T-helper 17 cell (primary cell): Measurements from ENCODE around the gene NR5A2. TPM values are rescaled to one million over a fixed set of nuclear protein-coding genes. Genes with fewer than 3 reads are reported as not detected.

Experiments
- ATAC-seq: fragments of 150-1000 bp; cut with Tn5 transposase; 2 replicates; pipeline ENCODE4 v1.10.0; 2021; ENCODE audit warnings: mild to moderate bottlenecking, moderate library complexity
- DNase-seq, 3 donors: peaks; one replicate each; pipeline versions ENCODE4 v3.0.0 to v3.0.0-alpha.2; 2020 to 2021
- H3K9me3 ChIP-seq: one replicate; pipeline ENCODE4 v1.7.0; 2013; ENCODE audit warnings: low read length, mild to moderate bottlenecking; ENCODE audit not compliant: control insufficient read depth, poor library complexity, severe bottlenecking
- H3K27ac Mint-ChIP-seq: one replicate; pipeline ENCODE4 v1.8.0; 2022; ENCODE audit warnings: mild to moderate bottlenecking, moderate library complexity, mixed read lengths
- H3K27me3 Mint-ChIP-seq: one replicate; pipeline ENCODE4 v1.8.0; 2022; ENCODE audit warnings: mixed read lengths
- H3K36me3 Mint-ChIP-seq: one replicate; pipeline ENCODE4 v1.8.0; 2022; ENCODE audit warnings: low read depth, mixed read lengths
- H3K4me1 Mint-ChIP-seq: one replicate; pipeline ENCODE4 v1.8.0; 2022; ENCODE audit warnings: mild to moderate bottlenecking, mixed read lengths
- H3K4me3 Mint-ChIP-seq: one replicate; pipeline ENCODE4 v1.8.0; 2022; ENCODE audit warnings: mild to moderate bottlenecking, moderate library complexity, mixed read lengths
- total RNA-seq, 4 donors: library from RNA in 2 of 4; stranded (reverse) in 2 of 4; gene quantifications; one replicate each; pipeline ENCODE4 v1.2.3 and lab custom pipeline; 2022 to 2026

NR5A2 gene
- total RNA-seq, 2 donors from 2014 or later: not detected

- H3K9me3 ChIP-seq: no peaks in the 10 kb centered on the region
- Mint-ChIP-seq H3K4me1 (peaks cover 17% of the 10 kb centered on the region), H3K27me3 (no peaks in the 10 kb centered on the region), H3K4me3 (no peak overlapping the region), H3K36me3 (peaks cover 2% of the 10 kb centered on the region), H3K27ac (peak overlapping the region; percentile 97)
- DNase-seq (no peak), ATAC-seq (no peak)
These were observed 124.8 kb downstream of the NR5A2 start for GRCh38 chr1:200152336-200152735.

DNA sequence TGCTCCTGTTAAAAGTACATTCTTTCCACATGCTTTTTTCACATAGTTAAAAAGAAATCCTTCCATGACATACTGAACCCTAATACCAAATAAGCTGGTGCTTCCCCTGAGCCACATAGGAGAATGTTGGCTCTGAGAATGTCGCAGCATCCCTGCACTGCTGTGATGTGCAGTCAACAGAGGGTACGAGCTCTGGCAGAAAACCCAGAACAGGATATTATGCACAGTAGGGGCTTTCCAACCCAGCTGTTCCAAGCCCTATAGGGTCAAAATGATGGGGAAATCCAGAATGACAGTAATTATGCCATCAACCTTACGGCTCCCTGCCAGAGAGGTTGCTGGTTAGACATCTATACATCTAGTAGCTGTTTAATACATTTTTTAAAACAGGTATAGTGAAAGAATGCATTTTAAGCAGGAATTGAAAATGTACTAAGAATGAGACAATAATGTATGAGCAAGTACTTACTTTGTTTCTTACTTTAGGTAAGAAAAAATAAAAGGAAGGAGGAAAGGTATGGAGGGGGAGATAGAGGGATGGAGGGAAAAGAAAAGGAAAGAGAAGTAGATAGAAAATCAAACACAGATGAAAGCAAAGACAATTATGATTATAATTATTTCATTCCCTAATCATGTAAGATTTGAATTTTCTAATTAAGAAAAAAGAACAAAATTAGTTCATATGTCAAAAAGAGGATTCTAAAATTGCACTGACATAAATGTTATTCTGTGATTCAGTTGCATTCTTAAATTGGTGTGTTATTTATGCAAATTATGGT lies 126.0 kb downstream of the NR5A2 start:
- H3K4me1 Mint-ChIP-seq: peaks cover 17% of the 10 kb centered on the region
- no peaks in the 10 kb centered on the region for H3K27me3 Mint-ChIP-seq
- peak overlapping the region; percentile 78 for H3K4me3 Mint-ChIP-seq
- H3K9me3 ChIP-seq: no peaks in the 10 kb centered on the region
- peak in 2 of 3 donors; percentile 23 to 33 for DNase-seq
- H3K27ac Mint-ChIP-seq: peak overlapping the region; percentile 97
- no peaks in the 10 kb centered on the region for H3K36me3 Mint-ChIP-seq
- peak; percentile 91 for ATAC-seq

GRCh38 chr1:200154069-200154767 lies 126.7 kb downstream of the NR5A2 start:
- Mint-ChIP-seq H3K4me3 (peak overlapping the region; percentile 62), H3K27me3 (no peaks in the 10 kb centered on the region), H3K27ac (peak overlapping the region; percentile 97), H3K36me3 (no peaks in the 10 kb centered on the region), H3K4me1 (peaks cover 17% of the 10 kb centered on the region)
- DNase-seq (no peak), ATAC-seq (peak; percentile 80)
- no peaks in the 10 kb centered on the region for H3K9me3 ChIP-seq

GRCh38 chr1:200157715-200158114 lies 130.2 kb downstream of the NR5A2 start:
- Mint-ChIP-seq H3K27ac (peak overlapping the region; percentile 72), H3K4me1 (peaks cover 17% of the 10 kb centered on the region), H3K4me3 (no peak overlapping the region)

GRCh38 chr1:200161801-200162200 lies 134.3 kb downstream of the NR5A2 start:
- no peak for ATAC-seq
- Mint-ChIP-seq H3K4me3 (no peak overlapping the region), H3K27me3 (peaks cover 4% of the 10 kb centered on the region), H3K4me1 (no peaks in the 10 kb centered on the region), H3K27ac (no peak overlapping the region), H3K36me3 (no peaks in the 10 kb centered on the region)
- no peak for DNase-seq
- no peaks in the 10 kb centered on the region for H3K9me3 ChIP-seq

More at GRCh38 chr1:200157715-200158114, 130.2 kb downstream of the NR5A2 start:
- DNase-seq (no peak), ATAC-seq (no peak)
- Mint-ChIP-seq H3K27me3 (peaks cover 4% of the 10 kb centered on the region), H3K36me3 (no peaks in the 10 kb centered on the region)
- H3K9me3 ChIP-seq: no peaks in the 10 kb centered on the region

GRCh38 chr1:200162258-200162657 lies 134.7 kb downstream of the NR5A2 start:
- no peaks in the 10 kb centered on the region for H3K9me3 ChIP-seq

GRCh38 chr1:200162877-200163276 lies 135.4 kb downstream of the NR5A2 start:
- no peaks in the 10 kb centered on the region for H3K9me3 ChIP-seq
- H3K27me3 Mint-ChIP-seq: peaks cover 4% of the 10 kb centered on the region
- no peaks in the 10 kb centered on the region for H3K36me3 Mint-ChIP-seq
- H3K4me3 Mint-ChIP-seq: no peak overlapping the region
- no peaks in the 10 kb centered on the region for H3K4me1 Mint-ChIP-seq
- no peak for DNase-seq
- no peak overlapping the region for H3K27ac Mint-ChIP-seq
- no peak for ATAC-seq

More at GRCh38 chr1:200162258-200162657, 134.7 kb downstream of the NR5A2 start:
- Mint-ChIP-seq H3K4me3 (no peak overlapping the region), H3K27ac (no peak overlapping the region), H3K36me3 (no peaks in the 10 kb centered on the region), H3K27me3 (peaks cover 4% of the 10 kb centered on the region), H3K4me1 (no peaks in the 10 kb centered on the region)
- no peak for DNase-seq
- ATAC-seq: no peak

- DNase-seq: no peak
- Mint-ChIP-seq H3K4me1 (no peaks in the 10 kb centered on the region), H3K27me3 (peaks cover 4% of the 10 kb centered on the region), H3K4me3 (no peak overlapping the region), H3K27ac (no peak overlapping the region), H3K36me3 (no peaks in the 10 kb centered on the region)
- H3K9me3 ChIP-seq: no peaks in the 10 kb centered on the region
- ATAC-seq: no peak
These were observed 136.4 kb downstream of the NR5A2 start for GRCh38 chr1:200163911-200164310.

- Mint-ChIP-seq H3K27ac (no peak overlapping the region), H3K4me3 (no peak overlapping the region), H3K36me3 (no peaks in the 10 kb centered on the region), H3K27me3 (peaks cover 4% of the 10 kb centered on the region), H3K4me1 (no peaks in the 10 kb centered on the region)
- DNase-seq: no peak
- H3K9me3 ChIP-seq: no peaks in the 10 kb centered on the region
- ATAC-seq: no peak
These were observed 138.1 kb downstream of the NR5A2 start for GRCh38 chr1:200165493-200166220.

DNA sequence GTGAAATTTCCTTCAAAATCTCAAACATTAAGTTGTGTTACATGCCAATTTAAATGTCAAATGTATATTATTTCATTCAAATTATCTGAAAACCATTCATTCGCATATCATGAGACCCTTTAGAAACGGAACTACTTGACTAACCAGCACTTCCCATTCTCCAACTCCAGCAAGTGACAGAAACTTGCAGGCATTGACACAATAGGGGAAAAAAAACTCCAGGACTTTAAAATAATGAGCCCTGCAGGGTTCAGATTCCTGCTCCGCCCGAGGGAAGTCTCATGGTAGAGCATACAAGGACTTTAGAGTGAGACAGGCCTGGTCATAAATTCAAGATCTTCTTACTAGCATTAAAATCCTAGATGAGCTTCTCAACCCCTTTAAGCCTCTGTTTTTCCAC lies 138.9 kb downstream of the NR5A2 start:
- Mint-ChIP-seq H3K4me1 (no peaks in the 10 kb centered on the region), H3K27me3 (peaks cover 8% of the 10 kb centered on the region), H3K27ac (no peak overlapping the region), H3K4me3 (no peak overlapping the region), H3K36me3 (no peaks in the 10 kb centered on the region)
- no peak for ATAC-seq
- no peak for DNase-seq
- H3K9me3 ChIP-seq: no peaks in the 10 kb centered on the region

DNA sequence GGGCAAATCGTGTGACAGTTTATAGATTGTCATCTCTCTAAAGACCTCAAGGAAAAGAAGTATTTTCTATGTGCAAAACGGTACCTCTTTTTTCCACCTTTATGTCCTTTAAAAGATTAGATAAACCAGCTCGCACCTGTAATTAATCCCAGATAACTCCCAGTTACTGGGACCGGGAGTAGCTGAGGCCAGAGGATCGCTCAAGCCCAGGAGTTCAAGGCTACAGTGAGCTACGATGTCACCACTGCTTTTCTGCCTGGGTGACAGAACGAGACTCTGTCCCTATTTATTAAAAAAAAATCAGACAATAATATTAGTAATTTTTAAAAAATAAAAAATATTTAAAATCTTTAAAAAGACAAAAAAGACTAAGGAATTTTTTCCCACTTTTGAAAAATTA lies 141.4 kb downstream of the NR5A2 start:
- no peak for DNase-seq
- H3K9me3 ChIP-seq: no peaks in the 10 kb centered on the region
- no peaks in the 10 kb centered on the region for H3K36me3 Mint-ChIP-seq
- H3K4me3 Mint-ChIP-seq: no peak overlapping the region
- H3K27ac Mint-ChIP-seq: no peak overlapping the region
- H3K4me1 Mint-ChIP-seq: no peaks in the 10 kb centered on the region
- peaks cover 17% of the 10 kb centered on the region for H3K27me3 Mint-ChIP-seq
- ATAC-seq: no peak

DNA sequence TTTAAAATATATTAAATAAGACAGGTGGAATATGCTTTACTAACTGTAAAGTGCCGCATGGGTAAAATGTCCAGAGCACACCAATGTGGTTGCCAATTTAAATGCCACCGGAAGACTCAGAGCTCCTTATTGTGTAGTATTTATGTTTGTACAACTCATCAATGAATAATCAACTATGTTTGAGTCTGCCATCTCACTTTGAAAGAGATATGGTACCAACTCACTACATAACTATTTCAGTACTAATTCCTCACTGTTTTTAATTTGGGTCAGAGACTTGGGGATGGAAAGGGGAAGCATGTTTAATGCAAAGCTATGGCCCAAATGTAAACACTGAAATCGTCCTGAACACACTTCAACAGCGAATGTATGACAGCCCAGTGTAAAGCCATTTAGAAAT lies 144.8 kb downstream of the NR5A2 start:
- DNase-seq (no peak), ATAC-seq (no peak)
- H3K27ac Mint-ChIP-seq: no peak overlapping the region
- H3K36me3 Mint-ChIP-seq: no peaks in the 10 kb centered on the region
- H3K4me3 Mint-ChIP-seq: no peak overlapping the region
- peaks cover 26% of the 10 kb centered on the region for H3K27me3 Mint-ChIP-seq
- peaks cover 2% of the 10 kb centered on the region for H3K4me1 Mint-ChIP-seq
- H3K9me3 ChIP-seq: no peaks in the 10 kb centered on the region

- Mint-ChIP-seq H3K27ac (no peak overlapping the region), H3K4me3 (no peak overlapping the region), H3K4me1 (peaks cover 2% of the 10 kb centered on the region), H3K36me3 (no peaks in the 10 kb centered on the region), H3K27me3 (peaks cover 26% of the 10 kb centered on the region)
- ATAC-seq (no peak), DNase-seq (no peak)
- no peaks in the 10 kb centered on the region for H3K9me3 ChIP-seq
These were observed 145.6 kb downstream of the NR5A2 start for GRCh38 chr1:200173097-200173618.
